ENCODE data around the gene ACOT13.
"Not testable (repeated sequence)": the region's sequence is repeated elsewhere in the genome, so short reads cannot be mapped to it uniquely, and the experiment has no call there.

The ACOT13 gene

GRCh38 chr6:24649691-24650090 is 17.2 kb upstream of the ACOT13 start:
- H3K36me3 ChIP-seq (ENCODE audit: insufficient read depth, insufficient read length, low read length): peaks cover 37% of the 10 kb centered on the region
- no peak overlapping the region for H3K9ac ChIP-seq (ENCODE audit: insufficient read length, low read depth)
- H3K4me3 ChIP-seq (ENCODE audit: insufficient read length, low read depth): no peak overlapping the region
- H3K9me3 ChIP-seq (ENCODE audit: insufficient read depth, low read length): no peaks in the 10 kb centered on the region
- peaks cover 6% of the 10 kb centered on the region for H3K27me3 ChIP-seq (ENCODE audit: insufficient read depth, insufficient read length)
- TF ChIP-seq ZNF274 (IDR thresholded peaks at IDR 0.05; ENCODE audit: low read depth, low read length): no peak
- TF ChIP-seq SUZ12 (IDR thresholded peaks at IDR 0.05; ENCODE audit: extremely low read depth, insufficient read depth, insufficient read length): no peak
- no peak for TF ChIP-seq YY1 (IDR thresholded peaks at IDR 0.05; ENCODE audit: insufficient read depth, insufficient read length)
- no peaks in the 10 kb centered on the region for H3K4me1 ChIP-seq (ENCODE audit: insufficient read depth, insufficient read length)
- no peak for DNase-seq (ENCODE audit: low read depth, low spot score)

- H3K27me3 ChIP-seq (ENCODE audit: insufficient read depth, insufficient read length): no peaks in the 10 kb centered on the region
- H3K9me3 ChIP-seq (ENCODE audit: insufficient read depth, low read length): no peaks in the 10 kb centered on the region
- no peak overlapping the region for H3K9ac ChIP-seq (ENCODE audit: insufficient read length, low read depth)
- no peak overlapping the region for H3K4me3 ChIP-seq (ENCODE audit: insufficient read length, low read depth)
- no peaks in the 10 kb centered on the region for H3K4me1 ChIP-seq (ENCODE audit: insufficient read depth, insufficient read length)
- TF ChIP-seq YY1 (IDR thresholded peaks at IDR 0.05; ENCODE audit: insufficient read depth, insufficient read length) (no peak), SUZ12 (IDR thresholded peaks at IDR 0.05; ENCODE audit: extremely low read depth, insufficient read depth, insufficient read length) (no peak), ZNF274 (IDR thresholded peaks at IDR 0.05; ENCODE audit: low read depth, low read length) (no peak)
- H3K36me3 ChIP-seq (ENCODE audit: insufficient read depth, insufficient read length, low read length): peaks cover 38% of the 10 kb centered on the region
- no peak for DNase-seq (ENCODE audit: low read depth, low spot score)
Observed at GRCh38 chr6:24650365-24650764, 16.5 kb upstream of the ACOT13 start.

- Histone ChIP-seq H3K27me3 (ENCODE audit: insufficient read depth, insufficient read length) (no peaks in the 10 kb centered on the region), H3K36me3 (ENCODE audit: insufficient read depth, insufficient read length, low read length) (peaks cover 54% of the 10 kb centered on the region), H3K4me1 (ENCODE audit: insufficient read depth, insufficient read length) (no peaks in the 10 kb centered on the region), H3K4me3 (ENCODE audit: insufficient read length, low read depth) (no peak overlapping the region), H3K9me3 (ENCODE audit: insufficient read depth, low read length) (no peaks in the 10 kb centered on the region), H3K9ac (ENCODE audit: insufficient read length, low read depth) (no peak overlapping the region)
- TF ChIP-seq SUZ12 (IDR thresholded peaks at IDR 0.05; ENCODE audit: extremely low read depth, insufficient read depth, insufficient read length) (no peak), ZNF274 (IDR thresholded peaks at IDR 0.05; ENCODE audit: low read depth, low read length) (no peak), YY1 (IDR thresholded peaks at IDR 0.05; ENCODE audit: insufficient read depth, insufficient read length) (no peak)
- DNase-seq (ENCODE audit: low read depth, low spot score): no peak
Observed at GRCh38 chr6:24655215-24655614, 11.7 kb upstream of the ACOT13 start.

GRCh38 chr6:24658573-24659560 is 8.0 kb upstream of the ACOT13 start:
- DNase-seq (ENCODE audit: low read depth, low spot score): no peak
- TF ChIP-seq SUZ12 (IDR thresholded peaks at IDR 0.05; ENCODE audit: extremely low read depth, insufficient read depth, insufficient read length): no peak
- TF ChIP-seq ZNF274 (IDR thresholded peaks at IDR 0.05; ENCODE audit: low read depth, low read length): no peak
- TF ChIP-seq YY1 (IDR thresholded peaks at IDR 0.05; ENCODE audit: insufficient read depth, insufficient read length): no peak
- Histone ChIP-seq H3K36me3 (ENCODE audit: insufficient read depth, insufficient read length, low read length) (peaks cover 50% of the 10 kb centered on the region), H3K27me3 (ENCODE audit: insufficient read depth, insufficient read length) (no peaks in the 10 kb centered on the region), H3K9me3 (ENCODE audit: insufficient read depth, low read length) (no peaks in the 10 kb centered on the region), H3K9ac (ENCODE audit: insufficient read length, low read depth) (no peak overlapping the region), H3K4me1 (ENCODE audit: insufficient read depth, insufficient read length) (no peaks in the 10 kb centered on the region), H3K4me3 (ENCODE audit: insufficient read length, low read depth) (no peak overlapping the region)

GRCh38 chr6:24659561-24659960 is 7.3 kb upstream of the ACOT13 start:
- no peaks in the 10 kb centered on the region for H3K9me3 ChIP-seq (ENCODE audit: insufficient read depth, low read length)

GRCh38 chr6:24660105-24660504 is 6.8 kb upstream of the ACOT13 start:
- H3K4me1 ChIP-seq (ENCODE audit: insufficient read depth, insufficient read length): no peaks in the 10 kb centered on the region

More at GRCh38 chr6:24659561-24659960, 7.3 kb upstream of the ACOT13 start:
- no peak for TF ChIP-seq ZNF274 (IDR thresholded peaks at IDR 0.05; ENCODE audit: low read depth, low read length)
- TF ChIP-seq SUZ12 (IDR thresholded peaks at IDR 0.05; ENCODE audit: extremely low read depth, insufficient read depth, insufficient read length): no peak
- no peak for TF ChIP-seq YY1 (IDR thresholded peaks at IDR 0.05; ENCODE audit: insufficient read depth, insufficient read length)
- no peaks in the 10 kb centered on the region for H3K27me3 ChIP-seq (ENCODE audit: insufficient read depth, insufficient read length)
- H3K4me3 ChIP-seq (ENCODE audit: insufficient read length, low read depth): no peak overlapping the region
- H3K4me1 ChIP-seq (ENCODE audit: insufficient read depth, insufficient read length): no peaks in the 10 kb centered on the region
- H3K36me3 ChIP-seq (ENCODE audit: insufficient read depth, insufficient read length, low read length): peaks cover 51% of the 10 kb centered on the region
- no peak for DNase-seq (ENCODE audit: low read depth, low spot score)
- no peak overlapping the region for H3K9ac ChIP-seq (ENCODE audit: insufficient read length, low read depth)

GRCh38 chr6:24661759-24662158 is 5.1 kb upstream of the ACOT13 start:
- H3K36me3 ChIP-seq (ENCODE audit: insufficient read depth, insufficient read length, low read length): peaks cover 57% of the 10 kb centered on the region
- H3K27me3 ChIP-seq (ENCODE audit: insufficient read depth, insufficient read length); DNase-seq (ENCODE audit: low read depth, low spot score); H3K9ac ChIP-seq (ENCODE audit: insufficient read length, low read depth); H3K9me3 ChIP-seq (ENCODE audit: insufficient read depth, low read length); H3K4me1 ChIP-seq (ENCODE audit: insufficient read depth, insufficient read length); H3K4me3 ChIP-seq (ENCODE audit: insufficient read length, low read depth): not testable (repeated sequence)

More at GRCh38 chr6:24660105-24660504, 6.8 kb upstream of the ACOT13 start:
- Histone ChIP-seq H3K4me3 (ENCODE audit: insufficient read length, low read depth) (no peak overlapping the region), H3K36me3 (ENCODE audit: insufficient read depth, insufficient read length, low read length) (peaks cover 56% of the 10 kb centered on the region), H3K9me3 (ENCODE audit: insufficient read depth, low read length) (no peaks in the 10 kb centered on the region), H3K27me3 (ENCODE audit: insufficient read depth, insufficient read length) (no peaks in the 10 kb centered on the region), H3K9ac (ENCODE audit: insufficient read length, low read depth) (no peak overlapping the region)
- no peak for TF ChIP-seq ZNF274 (IDR thresholded peaks at IDR 0.05; ENCODE audit: low read depth, low read length)
- DNase-seq (ENCODE audit: low read depth, low spot score): no peak
